Muscle of arm (tissue), 12 donors: ENCODE data around the gene ZEB2. TPM values are rescaled to one million over a fixed set of nuclear protein-coding genes. Genes with fewer than 3 reads are reported as not detected.
"Not testable (repeated sequence)": the region's sequence is repeated elsewhere in the genome, so short reads cannot be mapped to it uniquely, and the experiment has no call there.

ENCODE experiments used
- DNase-seq: peaks from one replicate; pipeline ENCODE4 v3.0.0-alpha.2; 2013
- polyA plus RNA-seq, 12 donors: library from polyadenylated mRNA; unstranded; fragments of 120-200 nt; gene quantifications; one replicate each; pipeline ENCODE4 v1.2.1, GENCODE V29; 2013; ENCODE audit not compliant: insufficient read length in 12 of 12

The ZEB2 gene
- polyA plus RNA-seq, 12 donors: 106 to 190 (median 127) TPM; not detected in 1

GRCh38 chr2:144389151-144389929, 130.6 kb downstream of the ZEB2 start:
- no peak for DNase-seq

DNA sequence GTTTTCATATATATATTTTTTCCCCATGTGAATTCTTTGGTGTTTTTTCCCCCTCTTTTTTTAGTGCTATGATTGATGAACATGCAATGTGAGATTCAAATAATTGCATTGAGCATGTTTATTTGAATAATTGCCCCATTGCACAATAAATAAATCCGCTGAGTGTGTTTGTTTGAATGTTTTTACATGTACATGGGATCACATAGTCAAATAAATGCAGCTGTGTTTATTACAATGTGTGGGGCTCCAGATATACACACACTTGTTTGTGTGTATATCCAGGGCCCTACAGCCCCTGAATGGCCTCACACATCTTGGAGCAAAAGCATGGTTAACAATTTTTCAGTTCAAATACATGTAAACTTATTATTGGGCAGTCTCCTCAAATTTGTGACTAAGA, 134.5 kb downstream of the ZEB2 start:
- DNase-seq: no peak

GRCh38 chr2:144383571-144384100, 136.3 kb downstream of the ZEB2 start:
- DNase-seq: no peak

DNA sequence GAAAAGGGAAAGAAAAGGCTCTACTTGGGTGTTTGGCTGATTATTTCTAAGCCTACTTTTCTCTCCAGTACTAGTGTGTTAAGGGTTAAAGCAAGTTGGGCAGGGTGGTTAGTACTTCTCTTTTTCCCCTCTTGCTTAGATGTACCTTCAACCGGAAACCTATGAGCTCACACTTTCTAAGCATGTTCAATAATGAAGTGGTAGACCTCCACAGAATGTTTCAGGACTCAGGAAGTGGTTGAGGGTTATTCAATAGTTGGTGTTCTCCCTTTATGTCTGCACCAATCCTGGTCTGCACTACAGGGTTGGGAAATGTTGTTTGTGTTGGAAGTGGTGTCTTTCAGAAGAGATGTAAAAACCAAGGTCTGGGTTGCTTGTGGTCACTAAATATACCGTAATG, 137.1 kb downstream of the ZEB2 start:
- DNase-seq: no peak

GRCh38 chr2:144381716-144382115, 138.2 kb downstream of the ZEB2 start:
- no peak for DNase-seq

DNA sequence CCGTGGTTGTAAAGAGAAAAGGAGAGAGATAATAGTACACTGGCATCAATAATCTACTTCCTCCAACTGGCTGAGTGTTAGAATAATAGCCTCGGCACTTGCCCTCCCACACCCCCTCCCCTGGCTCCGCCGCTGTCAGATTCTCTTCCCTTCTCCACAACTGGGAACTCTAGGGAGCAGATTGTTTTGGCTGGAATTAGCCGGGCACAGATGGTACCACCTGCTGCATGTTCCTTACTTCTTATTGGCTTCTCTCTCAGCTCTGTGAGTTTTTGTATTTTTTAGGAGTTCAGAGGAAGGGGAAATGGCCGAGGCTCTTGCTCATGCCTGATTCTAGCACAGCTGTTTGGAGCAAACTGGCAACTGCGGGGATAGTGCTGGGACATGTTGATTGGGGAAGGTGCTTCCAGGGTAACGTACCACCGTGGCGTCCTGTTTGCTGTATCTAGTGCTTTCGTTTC, 140.0 kb downstream of the ZEB2 start:
- no peak for DNase-seq

DNA sequence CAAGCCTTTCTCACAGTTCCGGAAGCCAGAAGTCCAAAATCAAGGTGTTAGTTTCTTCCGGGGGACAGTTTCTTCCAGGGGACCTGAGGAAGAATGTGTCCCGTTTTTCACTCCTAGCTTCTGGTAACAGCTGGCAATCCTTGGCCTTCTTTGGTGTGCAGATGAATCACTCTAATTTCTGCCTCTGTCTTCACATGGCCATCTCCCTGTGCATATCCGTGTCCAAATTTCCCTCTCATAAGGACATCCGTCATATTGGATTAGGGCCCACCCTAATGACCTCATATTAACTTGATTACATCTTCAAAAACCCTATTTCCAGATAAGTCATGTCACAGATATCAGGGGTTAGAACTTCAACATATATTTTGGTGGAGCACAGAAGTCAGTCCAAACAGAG, 141.4 kb downstream of the ZEB2 start:
- DNase-seq: no peak

DNA sequence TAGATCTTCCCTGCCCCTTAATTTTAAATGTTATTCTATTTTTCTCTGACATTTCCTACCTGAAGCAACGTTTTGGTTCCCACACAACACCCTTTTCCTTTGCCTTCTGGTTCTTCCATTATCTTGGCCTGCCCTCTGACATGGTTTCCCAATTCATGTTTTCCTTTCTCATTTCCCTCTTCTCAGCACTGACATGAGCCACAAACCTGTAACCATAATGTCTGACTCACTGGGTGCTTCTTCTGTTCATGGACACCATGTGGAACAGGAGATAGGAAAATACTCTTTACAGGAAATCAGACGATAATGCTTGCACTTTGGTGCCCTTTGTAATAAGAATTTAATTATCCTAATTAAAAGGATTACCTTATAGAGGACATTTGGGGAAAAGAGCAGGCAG, 142.0 kb downstream of the ZEB2 start:
- no peak for DNase-seq

GRCh38 chr2:144376926-144377325, 143.0 kb downstream of the ZEB2 start:
- DNase-seq: no peak

DNA sequence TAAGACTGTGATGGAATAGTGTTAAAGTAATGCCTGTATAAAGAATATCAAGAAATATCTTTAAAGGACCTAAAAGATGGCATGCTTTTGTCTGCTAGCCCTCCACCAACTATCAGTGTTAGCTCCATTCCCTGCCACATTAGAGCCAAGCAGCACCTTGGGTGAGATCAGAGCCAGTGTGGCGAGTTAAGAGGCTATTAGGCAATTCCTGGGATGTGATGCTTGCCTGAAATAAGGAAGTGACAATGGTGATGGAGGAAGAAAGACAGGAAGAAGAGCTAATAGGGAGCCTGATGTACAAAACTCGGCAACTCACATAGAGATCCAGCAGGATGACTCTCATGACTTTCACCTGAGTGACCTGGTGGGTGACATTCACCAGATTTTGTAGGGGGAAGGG, 143.5 kb downstream of the ZEB2 start:
- DNase-seq: no peak

- no peak for DNase-seq
Measured at GRCh38 chr2:144374163-144374661, 145.7 kb downstream of the ZEB2 start.

- DNase-seq: no peak
Measured at GRCh38 chr2:144372410-144373080, 147.4 kb downstream of the ZEB2 start.

GRCh38 chr2:144370937-144371584, 148.9 kb downstream of the ZEB2 start:
- DNase-seq: no peak

DNA sequence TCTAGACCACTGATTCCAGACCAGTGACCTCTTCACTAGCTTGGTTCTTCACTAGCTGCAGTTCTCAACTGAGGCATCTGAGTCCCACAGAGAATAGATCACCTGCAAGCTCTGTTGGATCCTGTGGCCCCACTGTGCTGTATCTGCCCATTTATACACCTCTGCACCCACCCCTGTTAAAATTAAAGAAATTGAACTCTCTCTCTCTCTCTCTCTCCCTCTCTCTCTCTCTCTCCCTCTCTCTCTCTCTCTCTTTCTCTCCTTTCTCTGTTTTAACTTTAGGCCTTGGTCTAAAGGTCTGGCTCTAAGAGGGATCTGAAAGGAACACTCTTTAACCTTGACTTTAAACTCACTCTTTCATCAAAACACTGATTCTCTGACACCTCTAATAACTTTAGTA, 150.5 kb downstream of the ZEB2 start:
- DNase-seq: no peak

DNA sequence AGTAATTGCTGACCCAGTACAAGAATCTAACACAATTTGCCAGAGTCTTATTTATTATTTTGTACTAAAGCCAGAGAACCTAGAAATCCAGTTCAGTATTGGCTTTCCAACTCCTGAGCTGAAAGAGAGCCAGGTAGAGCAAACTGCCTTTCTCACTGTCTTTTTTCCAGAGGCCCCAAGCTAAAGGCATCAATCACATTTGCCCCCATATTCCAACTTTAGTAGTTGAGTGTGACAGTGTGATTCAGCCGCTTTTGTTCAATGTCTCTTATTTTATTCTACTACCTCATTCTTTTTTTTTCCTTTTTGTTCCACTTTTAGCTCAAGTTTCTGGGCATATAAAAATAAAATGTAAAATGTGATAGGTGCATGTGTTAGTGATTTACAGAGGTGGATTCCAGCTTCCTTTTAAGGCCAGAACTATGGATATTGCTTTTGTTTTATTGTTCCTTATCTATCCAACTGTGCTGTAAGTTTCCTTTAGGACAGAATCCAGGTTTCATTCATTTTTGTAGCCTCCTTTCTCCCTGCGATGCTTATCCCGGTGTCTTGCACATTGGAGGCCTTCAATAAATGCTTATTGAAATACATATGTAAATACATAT, 153.0 kb downstream of the ZEB2 start:
- peak; percentile 41 for DNase-seq

DNA sequence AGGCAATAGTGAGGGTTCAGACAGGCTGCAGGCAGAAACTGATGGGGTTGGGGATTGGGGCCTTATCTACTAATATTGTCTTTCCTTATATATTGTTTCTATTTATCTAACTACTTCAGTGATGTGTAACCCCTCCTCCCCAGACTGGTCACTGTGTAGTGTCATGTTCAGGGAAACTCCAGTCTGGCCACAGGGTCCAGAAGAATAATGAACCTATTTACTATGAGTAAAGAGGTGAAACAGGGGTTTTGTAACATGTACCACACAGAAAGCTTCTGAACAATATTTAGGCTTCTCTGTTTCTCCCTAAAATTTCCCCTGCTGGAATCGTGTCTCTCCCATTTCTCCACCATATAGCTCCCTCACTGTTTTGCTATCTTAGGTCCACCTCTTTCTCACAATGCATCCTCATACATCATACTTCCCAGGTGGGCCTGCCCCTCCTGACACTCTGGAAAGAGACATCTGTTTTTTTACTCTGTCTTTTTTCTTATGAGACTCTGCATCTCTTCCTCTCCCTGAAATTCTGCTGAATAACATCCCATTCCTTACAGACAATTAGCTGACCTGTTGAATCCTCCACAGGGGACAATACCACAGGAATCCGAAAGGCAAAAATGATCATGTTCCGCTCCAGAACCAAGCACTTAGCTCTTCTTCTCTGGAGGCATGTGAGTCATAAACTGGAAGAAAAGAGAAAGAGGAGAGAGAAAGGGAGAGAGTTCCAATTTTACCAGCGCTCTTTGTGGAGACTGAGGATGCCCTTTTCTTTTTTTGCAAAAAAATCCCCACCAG, 154.8 kb downstream of the ZEB2 start:
- no peak for DNase-seq

DNA sequence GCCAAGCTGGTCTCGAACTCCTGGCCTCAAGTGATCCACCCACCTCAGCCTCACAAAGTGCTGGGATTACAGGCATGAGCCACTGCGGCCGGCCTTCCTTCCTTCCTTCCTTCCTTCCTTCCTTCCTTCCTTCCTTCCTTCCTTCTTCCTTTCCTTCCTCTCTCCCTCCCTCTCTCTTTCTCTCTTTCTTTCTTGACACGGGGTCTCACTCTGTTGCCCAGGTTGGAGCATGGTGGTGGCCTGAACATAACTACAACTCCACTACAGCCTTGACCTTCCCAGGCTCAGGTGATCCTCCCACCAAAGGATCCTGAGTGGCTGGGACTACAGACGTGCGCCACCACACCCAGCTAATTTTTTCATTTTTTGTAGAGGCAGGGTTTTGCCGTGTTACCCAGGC, 155.7 kb downstream of the ZEB2 start:
- DNase-seq: not testable (repeated sequence)

DNA sequence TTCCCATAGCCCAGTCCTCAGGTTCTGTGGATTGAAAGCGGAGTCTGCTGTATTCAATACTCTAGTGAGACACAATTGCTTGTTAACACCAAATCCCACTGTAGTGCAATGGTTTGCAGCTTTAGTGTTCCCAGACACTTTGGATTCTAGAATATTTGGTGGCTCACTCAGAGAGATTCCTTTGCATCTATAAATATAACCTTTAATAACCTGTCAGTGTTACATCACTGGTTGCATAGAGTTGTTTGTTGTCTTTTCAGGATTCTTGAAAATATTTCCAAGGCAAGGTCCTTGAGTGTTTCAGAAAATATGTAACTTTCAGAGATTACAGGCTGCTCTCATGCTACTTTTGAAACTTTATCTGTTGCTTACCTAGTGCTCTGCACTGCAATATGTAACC, 157.5 kb downstream of the ZEB2 start:
- DNase-seq: no peak

DNA sequence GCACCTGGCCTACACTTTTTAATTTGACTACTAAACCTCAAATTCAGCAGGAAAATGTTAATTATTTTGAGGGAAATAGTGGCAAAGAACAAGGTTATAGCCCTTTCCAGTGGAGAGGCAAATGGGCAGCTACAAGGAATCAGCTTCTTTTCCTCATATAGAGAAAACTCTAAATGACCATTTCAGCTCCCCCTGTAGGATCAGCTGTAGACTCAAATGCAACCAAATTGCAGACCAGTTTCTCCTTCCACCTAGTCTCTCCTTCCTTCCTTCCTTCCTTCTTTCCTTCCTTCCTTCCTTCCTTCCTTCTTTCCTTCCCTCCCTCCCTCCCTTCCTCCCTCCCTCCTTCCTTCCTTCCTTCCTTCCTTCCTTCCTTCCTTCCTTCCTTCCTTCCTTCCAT, 158.2 kb downstream of the ZEB2 start:
- no peak for DNase-seq

DNA sequence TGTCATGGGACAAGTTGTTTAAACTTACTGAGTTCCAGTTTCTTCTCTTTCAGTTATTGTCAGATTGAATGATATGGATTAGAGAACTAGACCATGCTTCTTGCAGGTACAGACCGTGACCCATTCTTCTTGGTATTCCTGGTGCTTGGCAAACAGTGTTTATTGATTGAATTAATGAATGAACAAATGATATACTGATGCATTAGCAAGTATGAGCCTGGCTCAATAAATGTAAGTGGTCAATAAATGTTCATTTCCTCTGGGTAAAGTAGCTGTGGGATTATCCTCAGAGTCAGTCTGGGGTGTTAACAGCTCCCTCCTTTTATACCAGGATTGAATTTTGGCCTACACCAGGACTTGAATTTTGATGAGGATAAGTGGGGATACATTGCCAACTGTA, 160.2 kb downstream of the ZEB2 start:
- no peak for DNase-seq

- no peak for DNase-seq
Measured at GRCh38 chr2:144358979-144359541, 160.9 kb downstream of the ZEB2 start.
